ENCODE measurements around the gene SLC25A27. TPM values are rescaled to one million over a fixed set of nuclear protein-coding genes. Genes with fewer than 3 reads are reported as not detected.

Gene SLC25A27
- total RNA-seq, 2 experiments from 2014 or later, result 1.2 to 1.5 TPM

DNA sequence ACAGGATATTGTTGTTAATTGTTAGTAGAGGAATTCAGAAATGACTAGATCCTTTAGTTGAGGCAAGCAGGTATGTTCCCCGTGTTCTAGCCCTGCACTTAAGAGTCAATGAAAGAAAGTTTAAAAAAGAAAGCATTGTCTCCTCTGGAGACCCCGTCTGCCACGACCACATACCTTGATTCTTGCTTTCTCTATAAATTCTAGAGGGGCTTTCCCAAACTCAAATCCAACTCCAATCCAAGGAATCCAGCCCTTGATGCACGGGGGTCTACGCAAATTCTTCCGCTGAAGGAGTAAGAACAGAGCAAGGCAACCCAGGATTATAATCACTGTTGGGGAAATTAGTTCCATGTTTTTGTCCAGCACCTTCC lies 558 bp upstream of the SLC25A27 start:
- CTCF ChIA-PET, result no interaction called here
- Histone ChIP-seq H3K27me3 (ENCODE audit: control insufficient read depth in 1 of 2, insufficient read depth in 2 of 2, low read length in 2 of 2) (peaks cover 17 to 39% of the 10 kb centered on the region in 2 experiments), H3K27ac (ENCODE audit: low read depth in 1 of 2, low read length in 2 of 2) (no peak overlapping the region), H3K9me3 (ENCODE audit: control insufficient read depth in 1 of 2, insufficient read depth in 1 of 2, low read length in 2 of 2) (peaks cover 0 to 5% of the 10 kb centered on the region in 2 experiments), H3K36me3 (ENCODE audit: insufficient read depth, low read length) (no peaks in the 10 kb centered on the region), H3K4me3 (ENCODE audit: low read length) (peak overlapping the region; percentile 62), H3K4me1 (ENCODE audit: insufficient read depth, low read length) (peaks cover 14% of the 10 kb centered on the region)
- POLR2A ChIA-PET, result no interaction called here
- Mint-ChIP-seq H3K27ac (no peak overlapping the region), H3K4me3 (peak overlapping the region; percentile 89), H3K4me1 (ENCODE audit: low read depth) (peaks cover 15% of the 10 kb centered on the region), H3K27me3 (peaks cover 64% of the 10 kb centered on the region), H3K36me3 (ENCODE audit: low read depth) (no peaks in the 10 kb centered on the region), H3K9me3 (no peaks in the 10 kb centered on the region)
- intact Hi-C loops (cut with DNase I, micrococcal nuclease), result loop anchor here in 1 of 2 experiments (5.0 kb wide), 1 partner anchor 480 kb away; the partner anchor contains the start of gene ENPP5
- no peak for ATAC-seq (ENCODE audit: poor library complexity)
- TF ChIP-seq, protein P1, sequence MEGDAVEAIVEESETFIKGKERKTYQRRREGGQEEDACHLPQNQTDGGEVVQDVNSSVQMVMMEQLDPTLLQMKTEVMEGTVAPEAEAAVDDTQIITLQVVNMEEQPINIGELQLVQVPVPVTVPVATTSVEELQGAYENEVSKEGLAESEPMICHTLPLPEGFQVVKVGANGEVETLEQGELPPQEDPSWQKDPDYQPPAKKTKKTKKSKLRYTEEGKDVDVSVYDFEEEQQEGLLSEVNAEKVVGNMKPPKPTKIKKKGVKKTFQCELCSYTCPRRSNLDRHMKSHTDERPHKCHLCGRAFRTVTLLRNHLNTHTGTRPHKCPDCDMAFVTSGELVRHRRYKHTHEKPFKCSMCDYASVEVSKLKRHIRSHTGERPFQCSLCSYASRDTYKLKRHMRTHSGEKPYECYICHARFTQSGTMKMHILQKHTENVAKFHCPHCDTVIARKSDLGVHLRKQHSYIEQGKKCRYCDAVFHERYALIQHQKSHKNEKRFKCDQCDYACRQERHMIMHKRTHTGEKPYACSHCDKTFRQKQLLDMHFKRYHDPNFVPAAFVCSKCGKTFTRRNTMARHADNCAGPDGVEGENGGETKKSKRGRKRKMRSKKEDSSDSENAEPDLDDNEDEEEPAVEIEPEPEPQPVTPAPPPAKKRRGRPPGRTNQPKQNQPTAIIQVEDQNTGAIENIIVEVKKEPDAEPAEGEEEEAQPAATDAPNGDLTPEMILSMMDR (IDR thresholded peaks at IDR 0.05), result no peak
- DNase-seq, result no peak

GRCh38 chr6:46653439-46654195 lies 842 bp downstream of the SLC25A27 start:
- H3K36me3 ChIP-seq (ENCODE audit: insufficient read depth, low read length), result no peaks in the 10 kb centered on the region
- peaks cover 14% of the 10 kb centered on the region for H3K4me1 ChIP-seq (ENCODE audit: insufficient read depth, low read length)
- H3K27ac ChIP-seq (ENCODE audit: low read depth in 1 of 2, low read length in 2 of 2), result no peak overlapping the region
- peaks cover 0 to 5% of the 10 kb centered on the region in 2 experiments for H3K9me3 ChIP-seq (ENCODE audit: control insufficient read depth in 1 of 2, insufficient read depth in 1 of 2, low read length in 2 of 2)
- intact Hi-C loops (cut with DNase I, micrococcal nuclease), result loop anchor here in 1 of 2 experiments (5.0 kb wide), 1 partner anchor 481 kb away; the partner anchor contains the start of gene ENPP5
- no peaks in the 10 kb centered on the region for H3K9me3 Mint-ChIP-seq
- ChIA-PET CTCF (no interaction called here), POLR2A (interaction anchor here (1.0 kb wide), 1 partner anchor 21 kb away, joined by 4 read pairs; no protein-coding TSS in a partner anchor)
- no peak for ATAC-seq (ENCODE audit: poor library complexity)
- no peak overlapping the region for H3K27ac Mint-ChIP-seq
- H3K27me3 Mint-ChIP-seq, result peaks cover 69% of the 10 kb centered on the region
- no peak for DNase-seq
- H3K27me3 ChIP-seq (ENCODE audit: control insufficient read depth in 1 of 2, insufficient read depth in 2 of 2, low read length in 2 of 2), result peaks cover 17 to 39% of the 10 kb centered on the region in 2 experiments
- peaks cover 15% of the 10 kb centered on the region for H3K4me1 Mint-ChIP-seq (ENCODE audit: low read depth)
- H3K4me3 Mint-ChIP-seq, result peak overlapping the region; percentile 84
- H3K36me3 Mint-ChIP-seq (ENCODE audit: low read depth), result no peaks in the 10 kb centered on the region
- peak overlapping the region; percentile 62 for H3K4me3 ChIP-seq (ENCODE audit: low read length)
- TF ChIP-seq, protein P1 (IDR thresholded peaks at IDR 0.05), result no peak

DNA sequence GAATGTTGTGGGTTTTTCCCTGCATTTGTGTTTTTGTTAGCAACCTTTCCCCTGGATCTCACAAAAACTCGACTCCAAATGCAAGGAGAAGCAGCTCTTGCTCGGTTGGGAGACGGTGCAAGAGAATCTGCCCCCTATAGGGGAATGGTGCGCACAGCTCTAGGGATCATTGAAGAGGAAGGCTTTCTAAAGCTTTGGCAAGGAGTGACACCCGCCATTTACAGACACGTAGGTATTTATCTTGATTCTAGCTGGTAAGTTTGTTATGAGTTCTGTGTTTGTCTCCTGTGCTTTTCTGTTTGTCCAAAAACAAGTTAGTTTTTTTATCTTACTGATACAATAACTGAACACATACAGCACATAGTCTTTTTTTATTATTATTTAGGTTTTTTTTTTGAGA lies 3.0 kb downstream of the SLC25A27 start:
- intact Hi-C loops (cut with DNase I, micrococcal nuclease), result no loop called here
- Histone ChIP-seq H3K27me3 (ENCODE audit: control insufficient read depth in 1 of 2, insufficient read depth in 2 of 2, low read length in 2 of 2) (peaks cover 17 to 36% of the 10 kb centered on the region in 2 experiments), H3K9me3 (ENCODE audit: control insufficient read depth in 1 of 2, insufficient read depth in 1 of 2, low read length in 2 of 2) (peaks cover 0 to 5% of the 10 kb centered on the region in 2 experiments), H3K36me3 (ENCODE audit: insufficient read depth, low read length) (no peaks in the 10 kb centered on the region), H3K4me1 (ENCODE audit: insufficient read depth, low read length) (peaks cover 14% of the 10 kb centered on the region), H3K4me3 (ENCODE audit: low read length) (no peak overlapping the region), H3K27ac (ENCODE audit: low read depth in 1 of 2, low read length in 2 of 2) (no peak overlapping the region)
- no peaks in the 10 kb centered on the region for H3K9me3 Mint-ChIP-seq
- H3K27ac Mint-ChIP-seq, result no peak overlapping the region
- no peak overlapping the region for H3K4me3 Mint-ChIP-seq
- DNase-seq, result peak in 1 of 14 experiments; percentile 7
- peaks cover 15% of the 10 kb centered on the region for H3K4me1 Mint-ChIP-seq (ENCODE audit: low read depth)
- no peaks in the 10 kb centered on the region for H3K36me3 Mint-ChIP-seq (ENCODE audit: low read depth)
- peaks cover 52% of the 10 kb centered on the region for H3K27me3 Mint-ChIP-seq
- ChIA-PET POLR2A (no interaction called here), CTCF (no interaction called here)
- TF ChIP-seq, protein P1 (IDR thresholded peaks at IDR 0.05), result no peak
- ATAC-seq (ENCODE audit: poor library complexity), result no peak

Data from CD4-positive, alpha-beta T cell (primary cell).